ENCODE results near the gene STPG2.

- TF ChIP-seq GABPA (IDR thresholded peaks at IDR 0.05; ENCODE audit: borderline replicate concordance, insufficient read depth, low read length) (no peak), USF2 (IDR thresholded peaks at IDR 0.05; ENCODE audit: low read length) (no peak), YY1 (IDR thresholded peaks at IDR 0.05; ENCODE audit: low read depth, low read length) (no peak), FOSL1 (IDR thresholded peaks at IDR 0.05; ENCODE audit: insufficient read depth, low read depth, low read length) (no peak), CTCF (IDR thresholded peaks at IDR 0.05; ENCODE audit: control extremely low read depth in 1 of 3, insufficient read depth in 1 of 3, low read depth in 1 of 3, low read length in 3 of 3) (no peak), TBP (IDR thresholded peaks at IDR 0.05; ENCODE audit: low read depth, low read length) (no peak), POLR2AphosphoS5 (IDR thresholded peaks at IDR 0.05; ENCODE audit: low read depth, low read length) (no peak), RNF2 (IDR thresholded peaks at IDR 0.05; ENCODE audit: borderline replicate concordance, low read depth, low read length, missing control alignments, poor library complexity, severe bottlenecking) (no peak), MAFK (IDR thresholded peaks at IDR 0.05; ENCODE audit: low read depth, low read length) (no peak), SP1 (IDR thresholded peaks at IDR 0.05; ENCODE audit: low read depth, low read length) (no peak)
Observed at GRCh38 chr4:97752599-97752998, 390.7 kb downstream of the STPG2 start.

Data from H1 (cell line).